Measurements from ENCODE around the gene NNAT. TPM values are rescaled to one million over a fixed set of nuclear protein-coding genes. Genes with fewer than 3 reads are reported as not detected.

Gene NNAT
- total and polyA plus RNA-seq, 2 experiments from 2014 or later: 1.1 to 4.2 TPM

- no peaks in the 10 kb centered on the region for H3K27me3 ChIP-seq
- H3K4me3 ChIP-seq: no peak overlapping the region
- TF ChIP-seq, protein P1, sequence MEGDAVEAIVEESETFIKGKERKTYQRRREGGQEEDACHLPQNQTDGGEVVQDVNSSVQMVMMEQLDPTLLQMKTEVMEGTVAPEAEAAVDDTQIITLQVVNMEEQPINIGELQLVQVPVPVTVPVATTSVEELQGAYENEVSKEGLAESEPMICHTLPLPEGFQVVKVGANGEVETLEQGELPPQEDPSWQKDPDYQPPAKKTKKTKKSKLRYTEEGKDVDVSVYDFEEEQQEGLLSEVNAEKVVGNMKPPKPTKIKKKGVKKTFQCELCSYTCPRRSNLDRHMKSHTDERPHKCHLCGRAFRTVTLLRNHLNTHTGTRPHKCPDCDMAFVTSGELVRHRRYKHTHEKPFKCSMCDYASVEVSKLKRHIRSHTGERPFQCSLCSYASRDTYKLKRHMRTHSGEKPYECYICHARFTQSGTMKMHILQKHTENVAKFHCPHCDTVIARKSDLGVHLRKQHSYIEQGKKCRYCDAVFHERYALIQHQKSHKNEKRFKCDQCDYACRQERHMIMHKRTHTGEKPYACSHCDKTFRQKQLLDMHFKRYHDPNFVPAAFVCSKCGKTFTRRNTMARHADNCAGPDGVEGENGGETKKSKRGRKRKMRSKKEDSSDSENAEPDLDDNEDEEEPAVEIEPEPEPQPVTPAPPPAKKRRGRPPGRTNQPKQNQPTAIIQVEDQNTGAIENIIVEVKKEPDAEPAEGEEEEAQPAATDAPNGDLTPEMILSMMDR (IDR thresholded peaks at IDR 0.05; ENCODE audit: low read depth, low read length): no peak
- H3K9me3 ChIP-seq (ENCODE audit: low read depth): no peaks in the 10 kb centered on the region
- peak in 1 of 2 donors; percentile 24 for DNase-seq (ENCODE audit: low read depth in 1 of 2, low spot score in 1 of 2)
- H3K36me3 ChIP-seq: peaks cover 12% of the 10 kb centered on the region
- H3K27ac ChIP-seq: no peak overlapping the region
- no peaks in the 10 kb centered on the region for H3K4me1 ChIP-seq (ENCODE audit: low read depth)
Measured at GRCh38 chr20:37511610-37512275, 9.3 kb upstream of the NNAT start.

- Histone ChIP-seq H3K27me3 (no peaks in the 10 kb centered on the region), H3K27ac (no peak overlapping the region), H3K4me3 (no peak overlapping the region), H3K9me3 (ENCODE audit: low read depth) (no peaks in the 10 kb centered on the region), H3K36me3 (peaks cover 12% of the 10 kb centered on the region), H3K4me1 (ENCODE audit: low read depth) (no peaks in the 10 kb centered on the region)
- DNase-seq (ENCODE audit: low read depth in 1 of 2, low spot score in 1 of 2): no peak
- TF ChIP-seq, protein P1 (IDR thresholded peaks at IDR 0.05; ENCODE audit: low read depth, low read length): no peak
Measured at GRCh38 chr20:37513779-37514359, 7.2 kb upstream of the NNAT start.

- H3K4me3 ChIP-seq: no peak overlapping the region
- peaks cover 5% of the 10 kb centered on the region for H3K4me1 ChIP-seq (ENCODE audit: low read depth)
- no peaks in the 10 kb centered on the region for H3K9me3 ChIP-seq (ENCODE audit: low read depth)
- H3K27me3 ChIP-seq: no peaks in the 10 kb centered on the region
- DNase-seq (ENCODE audit: low read depth in 1 of 2, low spot score in 1 of 2): no peak
- no peak overlapping the region for H3K27ac ChIP-seq
- TF ChIP-seq, protein P1 (IDR thresholded peaks at IDR 0.05; ENCODE audit: low read depth, low read length): no peak
- peaks cover 9% of the 10 kb centered on the region for H3K36me3 ChIP-seq
Measured at GRCh38 chr20:37515876-37516275, 5.2 kb upstream of the NNAT start.

DNA sequence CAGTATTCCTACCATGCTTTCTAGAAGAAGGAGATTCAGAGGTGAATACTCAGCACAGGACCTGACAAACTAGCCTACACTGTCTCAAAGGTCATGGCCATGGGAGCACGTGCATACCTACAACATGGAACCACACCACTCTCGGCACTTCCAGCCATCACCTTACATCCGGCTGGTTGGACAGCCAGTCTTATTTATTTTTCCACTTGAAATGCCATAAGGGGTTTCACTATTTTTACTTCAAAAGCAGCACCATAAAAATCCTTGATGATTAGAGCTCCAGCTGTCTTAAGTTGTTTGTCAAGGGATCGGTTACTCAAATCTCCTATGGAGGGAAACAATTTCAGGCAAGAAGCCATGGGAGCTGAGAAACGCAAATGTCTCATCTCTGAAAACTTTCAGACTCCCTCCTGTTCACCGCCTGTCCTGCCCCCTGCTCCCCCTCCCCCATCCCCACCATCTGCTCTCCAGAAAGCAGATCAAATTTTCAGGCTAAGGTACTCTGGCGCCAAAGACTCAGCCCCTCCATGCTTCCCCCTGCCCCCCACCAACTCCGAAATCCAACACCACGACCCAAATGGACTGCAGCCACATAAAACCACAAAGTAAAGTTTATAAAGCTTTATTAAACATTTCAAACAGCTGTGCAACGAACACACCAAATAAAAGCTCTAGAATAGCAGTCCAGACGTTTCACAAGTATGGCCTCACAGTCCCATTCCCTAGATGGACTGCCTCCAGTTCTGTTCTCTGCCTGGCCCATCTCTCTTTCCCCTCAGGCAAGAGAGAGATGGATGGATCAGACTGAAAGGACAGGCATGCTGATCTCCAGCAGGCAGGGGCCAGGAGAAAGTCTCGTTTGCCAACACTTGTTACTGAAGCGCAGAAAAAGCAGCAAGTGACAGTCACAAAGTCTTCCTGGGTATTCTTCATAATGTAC lies 4.0 kb upstream of the NNAT start:
- Histone ChIP-seq H3K36me3 (peaks cover 9% of the 10 kb centered on the region), H3K27me3 (no peaks in the 10 kb centered on the region), H3K9me3 (ENCODE audit: low read depth) (no peaks in the 10 kb centered on the region), H3K4me1 (ENCODE audit: low read depth) (peaks cover 10% of the 10 kb centered on the region), H3K4me3 (no peak overlapping the region), H3K27ac (no peak overlapping the region)
- TF ChIP-seq, protein P1 (IDR thresholded peaks at IDR 0.05; ENCODE audit: low read depth, low read length): no peak
- peak in 1 of 2 donors; percentile 48 for DNase-seq (ENCODE audit: low read depth in 1 of 2, low spot score in 1 of 2)

GRCh38 chr20:37518059-37518458 lies 3.0 kb upstream of the NNAT start:
- no peak for DNase-seq (ENCODE audit: low read depth in 1 of 2, low spot score in 1 of 2)
- Histone ChIP-seq H3K9me3 (ENCODE audit: low read depth) (no peaks in the 10 kb centered on the region), H3K27ac (peak overlapping the region; percentile 21), H3K36me3 (peaks cover 7% of the 10 kb centered on the region), H3K4me1 (ENCODE audit: low read depth) (peaks cover 12% of the 10 kb centered on the region), H3K27me3 (no peaks in the 10 kb centered on the region), H3K4me3 (no peak overlapping the region)
- TF ChIP-seq, protein P1 (IDR thresholded peaks at IDR 0.05; ENCODE audit: low read depth, low read length): no peak
